ENCODE measurements around the gene ZC3H8. TPM values are rescaled to one million over a fixed set of nuclear protein-coding genes. Genes with fewer than 3 reads are reported as not detected.

Gene ZC3H8
- total RNA-seq, 1 experiment from 2014 or later = 14.3 TPM

GRCh38 chr2:112166806-112167499 is 87.9 kb downstream of the ZC3H8 start:
- DNase-seq (ENCODE audit: low read depth) = no peak

- no peak for DNase-seq (ENCODE audit: low read depth)
Observed at GRCh38 chr2:112165296-112165695, 89.5 kb downstream of the ZC3H8 start.

GRCh38 chr2:112164876-112165275 is 90.0 kb downstream of the ZC3H8 start:
- no peak for DNase-seq (ENCODE audit: low read depth)

DNA sequence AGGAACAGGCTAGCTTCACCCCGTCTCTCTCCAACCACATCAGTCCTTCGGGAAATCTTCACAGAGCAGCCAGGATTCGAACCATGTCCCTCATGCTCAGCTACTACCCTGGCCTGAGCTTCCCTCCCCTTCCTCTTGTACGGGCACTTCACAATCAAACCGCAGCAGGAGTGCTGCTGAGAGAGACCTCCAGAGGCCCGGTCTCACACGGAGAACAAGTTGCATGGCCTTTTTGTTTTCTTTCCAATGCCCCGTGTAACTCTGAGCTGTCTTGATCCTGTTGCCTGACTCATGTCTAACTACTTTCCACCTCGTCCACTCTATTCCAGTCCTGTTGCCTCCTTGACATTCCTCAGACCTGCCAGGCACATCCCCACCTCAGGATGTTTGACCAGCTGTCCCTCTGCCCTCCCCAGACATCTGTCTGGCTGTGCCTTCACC is 91.3 kb downstream of the ZC3H8 start:
- DNase-seq (ENCODE audit: low read depth) = peak; percentile 45

DNA sequence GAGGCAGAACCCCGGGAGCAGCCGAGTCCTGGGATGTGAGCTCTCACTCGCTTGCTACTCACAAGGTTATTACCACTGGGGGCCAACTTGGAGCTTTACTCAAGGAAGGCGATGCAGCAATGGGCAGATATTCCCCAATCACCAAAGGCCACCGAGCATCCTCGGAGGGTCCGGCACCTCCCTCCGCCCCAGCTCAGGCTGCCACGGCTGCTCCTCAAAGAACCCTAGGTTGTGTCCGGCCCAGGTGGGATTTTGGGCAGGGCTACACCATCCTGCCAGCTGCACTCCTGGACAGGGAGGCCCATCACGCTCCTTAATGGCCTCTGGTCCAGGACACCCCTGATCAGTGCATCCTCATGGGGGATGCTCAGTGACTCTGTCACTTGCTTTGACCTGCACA is 91.9 kb downstream of the ZC3H8 start:
- no peak for DNase-seq (ENCODE audit: low read depth)

DNA sequence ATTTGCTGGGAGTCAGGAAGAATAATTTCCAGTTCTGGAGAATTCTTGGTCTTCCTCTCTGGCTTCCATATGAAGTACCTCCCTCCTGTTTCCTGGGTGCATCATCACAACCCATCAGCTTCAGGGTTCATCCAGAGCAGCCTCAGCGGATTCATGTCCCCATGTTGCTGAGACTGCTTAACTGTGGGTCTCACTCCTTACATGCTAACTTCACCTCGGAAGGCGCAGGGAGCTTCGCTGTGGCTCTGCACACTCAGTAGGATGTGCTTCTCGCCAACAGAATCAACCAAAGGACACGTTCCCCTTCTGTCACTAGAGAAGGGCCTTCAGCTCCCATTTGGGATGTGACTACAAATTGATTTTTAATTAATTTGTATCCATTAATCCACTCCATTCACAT is 92.5 kb downstream of the ZC3H8 start:
- no peak for DNase-seq (ENCODE audit: low read depth)

Other genes starting within 250 kb of the ZC3H8 start
- 11.7 and 15.4 TPM in 2 replicates for gene TMEM87B, start 199.8 kb downstream of the ZC3H8 start, total RNA-seq (2014; rRNA removed; shearing (Covaris generic))
- gene FBLN7, start 116.7 kb downstream of the ZC3H8 start, total RNA-seq (2014; rRNA removed; shearing (Covaris generic)) = 0.03 TPM in 2 replicates
- 0.20 and 0.87 TPM in 2 replicates for gene ZC3H6, start 20.6 kb upstream of the ZC3H8 start, total RNA-seq (2014; rRNA removed; shearing (Covaris generic))
- gene RGPD8, start 178.6 kb upstream of the ZC3H8 start, total RNA-seq (2014; rRNA removed; shearing (Covaris generic)) = 2.7 and 3.3 TPM in 2 replicates
- 48.5 and 50.1 TPM in 2 replicates for gene TTL, start 227.1 kb upstream of the ZC3H8 start, total RNA-seq (2014; rRNA removed; shearing (Covaris generic))